Activated CD4-positive, CD25-positive, alpha-beta regulatory T cell treated with anti-CD3 and anti-CD28 coated beads, Interleukin-2, amount 50 U/mL, for 24 hours (primary cell): ENCODE data around the gene PTGDR2.

ENCODE experiments used
- ATAC-seq, 2 donors: fragments of 150-1000 bp; cut with Tn5 transposase; one replicate each; pipeline ENCODE4 v1.10.0; 2021; ENCODE audit warnings: mild to moderate bottlenecking in 1 of 2, moderate library complexity in 1 of 2

PTGDR2 gene

DNA sequence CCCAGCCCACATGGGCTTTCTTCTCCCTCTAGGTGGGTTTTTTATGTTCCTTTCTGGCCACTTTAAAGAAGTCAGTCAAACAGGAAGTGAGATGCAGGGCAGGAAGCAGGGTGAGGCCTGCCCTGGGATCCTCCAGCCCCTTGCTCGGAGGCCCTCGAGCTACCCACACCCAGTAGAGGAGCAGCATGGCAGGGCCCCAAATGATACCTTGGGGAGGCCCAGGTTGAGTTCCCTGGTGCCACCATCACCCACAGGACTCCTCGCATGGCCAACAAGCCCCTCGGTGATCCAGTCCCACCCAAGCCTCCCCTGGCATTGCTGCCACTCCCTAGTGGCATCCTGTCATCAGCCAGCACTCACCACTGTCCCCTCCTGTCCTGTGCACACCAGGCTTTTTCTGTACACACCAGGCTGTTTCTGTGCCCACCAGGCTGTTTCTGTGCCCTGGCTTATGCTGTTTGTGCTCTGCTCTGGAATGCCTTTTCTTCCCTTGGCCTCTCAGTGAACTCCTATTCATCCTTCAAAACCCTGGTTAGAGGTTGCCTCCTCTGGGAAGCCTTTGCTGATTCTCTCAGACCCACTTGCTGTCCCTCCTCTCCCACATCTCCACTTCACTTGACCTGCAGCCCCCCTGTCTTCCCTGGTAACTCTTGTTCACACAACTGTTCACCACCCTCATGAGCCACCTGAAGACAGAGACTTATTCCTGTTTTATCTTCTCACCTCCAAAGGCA is 3.1 kb upstream of the PTGDR2 start:
- ATAC-seq, result no peak

DNA sequence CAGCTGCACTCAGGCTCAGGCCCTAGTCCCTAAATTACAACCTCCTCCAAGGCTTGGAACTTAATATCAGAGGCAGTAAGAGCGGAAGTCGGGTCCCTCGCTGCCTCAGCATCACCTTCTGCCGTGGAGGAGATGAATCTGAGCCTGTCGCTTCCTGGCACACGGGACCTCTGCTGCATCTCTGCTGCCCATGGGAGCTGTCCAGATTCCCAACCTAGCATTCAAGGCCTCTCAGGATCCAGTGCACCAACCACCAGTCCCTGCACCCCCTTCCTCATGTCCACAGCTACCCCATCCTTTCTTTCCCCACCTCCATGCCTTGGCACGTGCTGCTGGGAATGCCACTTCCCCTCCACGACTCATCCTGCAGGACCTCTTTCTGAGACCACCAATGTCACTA is 2.5 kb upstream of the PTGDR2 start:
- no peak for ATAC-seq

DNA sequence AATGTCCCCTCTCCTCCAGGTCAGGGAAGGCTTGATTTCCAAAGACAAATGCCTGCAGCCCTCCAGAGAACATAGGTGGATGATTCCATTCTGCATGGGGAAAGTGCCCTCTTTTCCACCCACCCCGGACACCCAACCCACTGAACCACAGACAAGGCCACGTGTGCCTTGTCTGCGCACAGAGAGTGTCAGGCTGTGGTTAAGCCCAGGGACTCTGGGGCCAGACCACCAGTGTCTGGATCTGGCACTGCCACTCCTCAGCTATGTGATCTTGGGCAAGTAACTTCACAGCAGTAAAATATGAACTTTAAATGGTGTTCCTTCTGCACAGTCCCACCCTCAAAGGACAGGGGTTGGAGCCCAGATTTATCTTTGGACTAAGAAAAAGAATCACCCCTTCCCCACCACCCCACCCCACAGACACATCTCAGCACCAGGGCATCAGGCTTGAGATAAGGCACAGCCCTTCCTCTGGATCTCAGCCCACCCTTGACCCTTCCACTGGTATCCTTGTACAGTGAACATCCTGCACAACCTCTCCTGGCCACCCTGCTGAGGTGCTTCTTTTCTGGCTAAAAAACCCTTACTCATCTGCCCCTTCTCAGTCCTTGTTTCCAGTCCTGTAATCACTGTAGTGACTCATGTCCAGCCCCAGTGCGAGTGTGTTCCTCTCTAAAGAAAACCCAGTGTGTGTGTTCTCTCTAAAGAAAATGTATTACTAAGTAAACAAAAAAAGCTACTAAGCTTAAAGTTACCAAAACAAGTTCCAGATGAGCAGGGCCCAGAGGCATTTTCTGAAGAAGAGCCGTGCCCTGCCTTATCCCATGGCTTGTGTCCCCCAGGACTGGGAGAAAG is 1.9 kb upstream of the PTGDR2 start:
- no peak for ATAC-seq

DNA sequence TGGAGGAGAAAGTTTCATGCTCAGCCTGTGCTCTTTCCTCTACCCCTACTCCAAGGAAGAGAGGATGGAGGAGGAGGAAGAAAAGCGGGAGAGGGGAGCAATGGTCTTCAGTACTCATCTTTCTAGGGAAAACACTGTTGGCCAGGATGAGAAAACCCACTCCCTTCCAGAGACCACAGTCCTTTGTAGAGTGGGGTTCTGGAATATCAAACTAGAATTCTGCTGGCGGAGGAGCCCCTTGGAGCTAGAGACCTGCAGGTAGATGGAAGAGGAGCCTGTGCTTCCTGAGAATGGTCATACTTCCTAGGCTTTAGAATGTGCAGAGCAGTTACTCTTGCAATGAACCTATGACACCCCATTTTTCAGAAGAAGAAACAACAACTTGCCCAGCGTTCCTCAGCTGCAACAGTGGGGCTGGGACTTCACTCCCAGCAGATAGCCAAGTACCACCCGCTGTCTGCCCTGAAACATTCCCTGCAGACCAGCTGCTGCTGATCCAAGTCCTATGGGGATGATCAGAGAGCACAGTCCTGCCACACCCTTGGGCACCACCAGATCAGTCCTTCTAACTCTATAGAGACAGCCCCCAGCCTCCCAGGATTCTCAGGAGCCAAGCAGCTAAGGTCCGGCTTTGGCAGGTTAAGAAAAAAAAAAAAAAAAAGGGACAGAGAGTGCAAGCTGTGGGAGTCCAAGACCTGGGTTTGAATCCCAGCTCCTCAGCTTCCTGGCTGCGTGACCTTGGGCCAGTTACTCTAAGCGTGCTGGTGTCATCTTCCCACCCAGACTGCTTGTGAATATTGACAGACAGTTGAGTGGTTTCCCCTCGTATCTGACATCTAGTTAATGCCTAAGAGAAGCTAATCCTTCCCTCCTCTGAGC is 664 bp downstream of the PTGDR2 start:
- ATAC-seq, result no peak

DNA sequence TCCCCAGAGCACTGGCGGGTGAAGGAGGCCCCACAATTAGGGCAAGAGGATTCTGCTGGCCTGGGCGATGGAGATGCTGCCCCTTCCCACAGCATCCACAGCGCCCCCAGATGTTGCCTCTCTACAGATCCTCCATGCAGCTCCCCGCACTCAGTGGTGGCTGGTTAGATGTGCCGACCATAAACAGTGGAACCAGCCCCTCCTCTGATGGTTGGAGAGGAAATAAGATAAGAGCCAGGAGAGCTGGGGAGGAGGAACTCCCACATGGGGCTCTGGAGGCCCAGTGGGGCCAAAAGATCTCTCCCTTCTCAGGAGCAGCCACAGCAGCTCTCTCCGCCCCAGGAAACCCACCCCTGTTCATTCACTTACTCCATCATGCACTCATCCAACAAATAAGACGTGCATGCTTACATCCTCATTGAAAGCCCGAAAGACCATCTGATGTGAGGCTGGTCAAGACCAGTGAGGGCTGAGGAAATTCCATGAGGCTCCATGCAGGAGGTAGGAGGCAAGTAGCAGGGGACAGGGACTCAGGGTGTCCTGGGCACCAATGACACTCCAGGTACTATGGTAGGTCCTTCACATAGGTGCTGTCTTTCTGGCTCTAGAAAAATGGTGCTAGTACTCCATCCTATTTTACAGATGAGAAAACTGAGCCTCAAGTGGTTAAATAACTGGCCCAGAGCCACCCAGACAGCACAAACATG is 1.5 kb downstream of the PTGDR2 start:
- ATAC-seq, result no peak

DNA sequence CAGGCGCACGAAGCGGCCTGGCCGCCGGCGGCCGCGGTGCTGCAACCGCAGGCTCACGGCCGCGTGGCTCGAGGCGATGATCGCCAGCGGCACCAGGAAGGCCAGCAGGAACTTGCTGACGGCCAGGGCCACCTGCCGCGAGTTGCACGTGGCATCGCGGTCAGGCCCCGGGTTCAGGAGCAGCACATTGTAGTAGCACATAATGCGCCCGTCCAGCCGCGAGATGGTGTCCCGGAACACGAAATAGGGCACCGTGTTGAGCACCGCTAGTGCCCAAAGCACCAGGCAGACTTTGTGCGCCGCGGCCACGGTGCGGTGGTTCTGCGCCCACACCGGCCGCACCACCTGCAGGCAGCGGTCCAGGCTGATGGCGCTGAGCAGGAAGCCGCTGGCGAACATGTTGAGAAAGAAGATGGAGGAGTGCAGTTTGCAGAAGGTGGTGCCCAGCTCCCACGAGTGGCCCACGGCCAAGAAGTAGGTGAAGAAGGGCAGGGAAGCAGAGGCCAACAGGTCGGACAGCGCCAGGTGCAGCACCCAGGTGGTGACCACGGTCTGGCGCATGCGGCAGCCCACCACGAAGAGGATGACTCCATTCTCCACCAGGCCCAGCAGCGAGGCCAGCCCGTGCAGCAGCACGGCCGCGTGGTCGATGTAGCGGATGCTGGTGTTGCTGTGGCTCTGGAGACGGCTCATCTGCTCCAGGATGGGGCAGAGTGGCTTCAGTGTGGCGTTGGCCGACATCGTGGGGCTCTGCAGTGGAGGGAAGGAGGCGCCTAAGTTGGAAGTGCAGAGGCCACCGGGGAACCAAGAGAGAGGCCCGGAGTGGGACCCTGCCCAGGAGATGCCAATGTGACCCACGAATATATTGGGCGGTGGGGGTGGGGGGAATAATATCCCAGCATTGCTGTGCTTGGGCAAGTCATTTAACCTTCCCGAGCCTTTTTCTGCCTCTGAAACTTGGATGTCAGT is 2.5 kb downstream of the PTGDR2 start:
- no peak for ATAC-seq

DNA sequence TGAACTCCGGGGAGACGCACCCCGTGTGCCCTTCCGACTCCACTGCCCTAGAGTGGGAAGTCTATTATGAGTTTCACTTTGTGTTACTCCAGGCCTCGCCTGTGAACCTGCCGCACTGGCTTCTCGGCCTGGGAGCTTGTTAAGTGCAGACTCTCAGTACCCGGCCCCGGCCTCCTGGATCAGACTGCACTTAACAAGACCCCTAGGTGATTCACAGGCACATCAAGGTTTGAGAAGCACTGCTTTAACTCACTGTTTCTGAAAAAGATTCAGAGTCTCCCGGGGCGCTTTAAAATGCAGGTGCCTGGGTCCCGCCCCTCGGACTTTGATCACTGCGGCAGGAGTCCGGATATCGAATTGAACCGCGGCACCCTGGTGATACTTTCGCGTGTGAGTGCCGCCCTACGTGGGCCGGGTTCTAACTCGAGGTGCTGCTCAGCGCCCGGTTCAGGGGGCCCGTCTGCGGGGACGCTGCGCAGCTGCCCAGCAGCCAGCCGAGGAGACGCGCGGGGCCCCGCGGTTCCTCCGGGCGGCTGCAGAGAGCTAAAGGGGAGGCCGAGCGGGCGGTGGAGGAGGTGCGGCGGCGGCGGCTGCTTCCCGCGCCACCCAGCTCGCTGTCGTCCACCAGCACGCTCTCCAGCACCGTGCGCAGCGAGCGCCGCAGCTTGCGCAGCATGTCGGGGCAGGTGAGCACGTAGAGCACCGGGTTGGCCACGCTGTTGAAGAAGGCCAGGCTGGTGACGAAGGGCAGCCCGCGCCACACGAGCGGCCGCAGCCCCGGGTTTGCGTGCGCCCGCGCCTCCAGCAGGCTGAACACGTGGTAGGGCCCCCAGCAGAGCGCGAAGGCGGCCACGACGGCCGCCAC is 3.4 kb downstream of the PTGDR2 start:
- ATAC-seq, result no peak

DNA sequence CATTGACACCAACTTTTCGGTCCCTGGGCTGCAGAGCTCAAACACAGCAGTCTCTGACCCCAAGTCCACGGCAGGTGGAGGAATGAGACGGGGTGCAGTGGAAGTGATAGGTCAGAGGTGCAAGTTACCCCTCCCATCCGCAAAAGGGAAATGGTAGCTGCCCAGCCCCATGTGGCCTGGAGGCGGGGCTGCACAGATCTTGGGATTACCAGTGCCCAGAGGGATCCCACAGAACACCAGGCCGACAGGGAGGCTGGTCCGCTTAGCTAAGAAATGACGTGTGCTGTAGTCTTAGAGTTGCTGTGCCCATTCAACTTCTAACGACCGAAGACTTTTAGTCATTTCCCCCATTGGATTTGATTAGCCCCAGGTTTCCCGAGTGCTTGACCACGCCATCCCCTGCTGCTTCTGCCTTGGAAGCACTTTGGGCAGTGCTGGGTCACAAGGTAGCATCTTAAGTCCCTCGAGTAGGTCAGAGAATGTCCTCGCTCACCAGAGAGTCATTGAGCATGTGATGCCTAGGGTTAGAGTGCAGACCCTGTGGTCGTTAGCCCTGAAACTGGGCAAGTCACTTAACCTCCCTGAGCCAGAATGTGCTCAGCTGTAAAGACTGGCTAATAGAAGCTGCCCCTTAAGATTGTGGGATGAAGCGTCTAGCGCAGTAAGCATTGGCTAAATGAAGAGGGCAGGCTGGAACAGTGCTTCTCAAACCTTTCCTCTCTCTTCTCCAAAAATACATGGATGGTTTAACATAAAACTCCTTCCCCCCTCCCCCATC is 4.2 kb downstream of the PTGDR2 start:
- no peak for ATAC-seq

DNA sequence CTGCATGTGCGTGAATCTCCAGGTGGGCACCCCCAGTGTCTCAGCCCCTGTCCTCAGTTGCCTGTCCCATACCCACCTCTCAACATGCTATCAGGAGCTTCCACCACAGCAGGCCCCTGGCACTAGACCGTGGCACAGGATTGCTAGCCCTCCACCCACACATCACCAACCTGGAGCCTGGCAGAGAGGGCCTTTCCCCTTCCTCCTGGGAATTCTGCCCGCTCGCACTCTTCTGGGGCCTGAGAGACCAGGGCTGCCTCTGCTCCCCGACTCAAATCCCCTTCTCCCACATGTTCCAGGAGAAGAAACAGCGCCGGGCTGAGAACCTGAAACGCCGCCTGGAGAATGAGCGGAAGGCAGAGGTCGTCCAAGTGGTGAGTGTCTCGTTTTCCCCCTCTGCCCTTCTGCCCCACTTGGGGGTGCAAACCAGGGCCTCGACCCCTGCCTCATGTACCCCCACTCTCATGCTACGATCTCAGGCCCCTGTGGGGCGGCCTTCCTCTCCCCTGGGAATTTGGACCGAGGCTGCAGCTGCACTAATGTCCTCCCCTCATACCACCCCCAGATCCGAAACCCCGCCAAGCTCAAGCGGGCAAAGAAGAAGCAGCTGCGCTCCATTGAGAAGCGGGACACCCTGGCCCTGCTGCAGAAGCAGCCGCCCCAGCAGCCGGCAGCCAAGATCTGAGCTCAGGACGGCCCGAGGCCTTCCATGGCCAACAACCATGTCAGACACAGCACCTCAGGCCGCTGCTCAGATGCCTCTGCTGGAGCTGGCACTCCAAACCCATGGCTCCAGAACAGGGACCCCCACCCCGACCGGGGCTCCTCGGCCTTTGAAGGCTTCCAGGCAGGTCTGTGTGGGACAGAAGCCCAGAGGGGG is 5.9 kb downstream of the PTGDR2 start:
- no peak for ATAC-seq

DNA sequence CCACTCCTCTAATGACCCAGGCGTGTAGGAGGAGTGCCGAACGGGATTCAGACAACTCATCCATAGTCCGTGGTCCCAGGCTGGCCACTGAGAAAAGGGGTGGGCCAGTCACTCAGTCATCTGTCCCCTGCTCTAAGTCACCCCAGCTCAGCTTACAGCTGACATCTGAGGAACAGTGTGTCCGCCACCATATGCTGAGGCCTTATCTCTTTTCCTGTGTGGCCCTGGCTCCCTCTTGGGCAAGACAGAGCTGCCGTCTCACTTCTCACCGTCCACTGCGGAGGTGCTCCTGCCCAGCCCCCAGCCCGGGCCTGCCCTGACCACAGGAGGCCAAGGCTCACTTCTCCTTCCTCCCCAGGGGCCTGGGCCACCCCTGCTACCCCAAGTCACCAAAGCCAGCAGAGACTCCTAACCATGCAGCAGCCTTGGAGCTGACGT is 7.0 kb downstream of the PTGDR2 start:
- no peak for ATAC-seq

DNA sequence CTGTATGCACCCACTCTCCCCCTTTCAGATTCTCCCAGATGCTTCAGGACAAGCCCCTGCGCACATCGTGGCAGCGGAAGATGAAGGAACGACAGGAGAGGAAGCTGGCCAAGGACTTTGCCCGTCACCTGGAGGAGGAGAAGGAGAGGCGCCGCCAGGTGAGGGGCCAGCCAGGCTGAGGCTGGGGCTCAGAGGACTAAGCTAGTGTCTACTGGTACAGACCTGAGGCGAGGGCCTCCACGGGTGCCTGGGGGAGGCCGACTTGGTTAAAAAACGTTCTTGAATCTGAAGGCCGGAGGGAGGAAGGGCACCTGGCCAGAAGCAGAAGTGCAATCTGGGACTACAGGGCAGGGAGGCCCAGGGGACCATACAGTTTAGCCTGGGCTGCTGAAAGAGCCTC is 7.9 kb downstream of the PTGDR2 start:
- no peak for ATAC-seq

DNA sequence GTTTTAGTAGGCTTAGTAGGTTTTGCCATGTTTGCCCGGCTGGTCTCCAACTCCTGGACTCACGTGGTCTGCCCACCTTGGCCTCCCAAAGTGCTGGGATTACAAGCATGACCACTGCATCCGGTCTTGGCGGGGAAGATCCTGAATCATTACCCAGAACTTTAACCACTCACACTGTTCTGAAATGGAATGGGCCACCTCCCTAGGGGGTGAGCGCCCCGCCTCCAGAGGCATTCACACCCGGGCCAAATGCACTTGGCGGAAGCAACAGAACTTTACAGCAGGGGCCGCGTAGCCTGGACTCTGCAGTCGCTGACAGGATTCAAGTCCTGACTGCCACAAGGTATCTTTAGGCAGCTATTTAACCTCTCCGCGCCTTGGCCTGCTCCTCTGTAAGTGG is 8.5 kb downstream of the PTGDR2 start:
- no peak for ATAC-seq

DNA sequence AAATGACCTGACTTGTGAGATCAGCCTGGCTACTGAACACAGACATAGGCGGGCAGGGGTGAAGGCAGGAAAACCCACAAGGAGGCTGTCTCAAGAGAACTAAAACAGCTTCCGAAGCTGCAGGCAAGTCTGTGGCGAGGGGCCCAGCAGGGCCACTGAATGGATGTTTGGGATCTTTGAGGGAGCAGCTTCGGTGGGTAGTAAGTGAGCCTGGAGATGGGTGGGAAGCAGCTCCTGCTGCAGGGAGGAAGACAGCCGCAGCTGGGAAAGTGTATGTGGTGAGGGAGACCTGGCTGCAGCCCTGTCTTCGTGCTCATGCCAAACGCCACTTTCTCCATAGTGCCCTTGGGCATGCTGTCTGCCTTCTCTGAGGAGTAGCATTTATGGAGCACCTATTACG is 10.4 kb downstream of the PTGDR2 start:
- ATAC-seq, result no peak

DNA sequence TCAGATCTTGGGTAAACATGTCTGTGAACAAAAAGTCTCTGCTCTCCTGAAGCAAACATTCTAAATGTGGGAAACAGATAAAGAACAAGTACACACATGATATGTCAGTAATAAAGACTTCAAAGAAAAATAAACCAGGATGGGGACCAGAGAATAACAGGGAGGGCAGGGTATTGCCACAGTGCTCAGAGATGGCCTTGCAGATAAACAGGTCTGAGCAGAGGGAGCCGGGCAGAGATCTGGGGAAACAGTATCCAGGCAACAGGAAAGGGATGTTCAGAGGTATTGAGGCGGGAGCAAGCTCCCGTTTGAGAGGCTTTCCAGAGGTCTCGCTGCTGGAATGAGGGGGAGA is 10.9 kb downstream of the PTGDR2 start:
- no peak for ATAC-seq

DNA sequence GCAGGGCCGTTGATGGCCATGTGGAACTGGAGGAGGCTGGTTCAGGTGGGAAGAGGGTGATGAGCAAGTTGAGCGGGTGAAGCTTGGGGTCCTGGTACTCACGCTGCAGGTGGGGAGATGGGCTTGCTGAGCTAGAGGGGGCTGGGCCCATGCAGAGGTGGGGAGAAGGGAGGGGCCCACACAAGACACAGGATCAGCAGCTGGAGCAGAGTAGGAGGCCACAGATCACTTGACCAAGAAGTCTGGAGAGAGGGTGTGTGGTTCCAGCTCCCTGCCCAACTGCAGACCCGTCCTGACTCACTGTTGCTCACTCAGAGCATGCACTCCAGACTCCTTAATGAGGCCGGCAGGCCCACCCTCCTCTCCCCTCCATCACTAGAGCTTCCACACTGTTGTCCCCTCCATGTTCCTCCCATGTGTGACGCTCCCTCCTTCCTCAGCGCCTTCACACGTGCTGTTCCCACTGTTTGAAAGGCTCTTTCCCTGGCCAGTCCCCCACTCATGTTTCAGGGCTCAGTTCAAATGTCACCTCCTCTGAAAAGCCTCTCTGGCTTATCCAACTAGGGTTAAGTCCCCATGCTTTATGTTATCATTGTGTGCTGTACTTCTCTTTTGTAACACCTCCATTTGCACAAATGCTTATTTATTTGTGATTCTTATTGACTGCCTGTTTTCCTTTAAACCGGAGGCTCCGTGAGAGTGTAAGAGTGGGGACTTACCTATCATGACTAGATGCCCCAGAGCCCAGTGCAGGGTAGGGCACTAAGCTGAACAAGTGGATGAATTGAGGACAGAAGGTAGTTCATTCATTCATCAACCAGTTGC is 11.5 kb downstream of the PTGDR2 start:
- ATAC-seq, result no peak

DNA sequence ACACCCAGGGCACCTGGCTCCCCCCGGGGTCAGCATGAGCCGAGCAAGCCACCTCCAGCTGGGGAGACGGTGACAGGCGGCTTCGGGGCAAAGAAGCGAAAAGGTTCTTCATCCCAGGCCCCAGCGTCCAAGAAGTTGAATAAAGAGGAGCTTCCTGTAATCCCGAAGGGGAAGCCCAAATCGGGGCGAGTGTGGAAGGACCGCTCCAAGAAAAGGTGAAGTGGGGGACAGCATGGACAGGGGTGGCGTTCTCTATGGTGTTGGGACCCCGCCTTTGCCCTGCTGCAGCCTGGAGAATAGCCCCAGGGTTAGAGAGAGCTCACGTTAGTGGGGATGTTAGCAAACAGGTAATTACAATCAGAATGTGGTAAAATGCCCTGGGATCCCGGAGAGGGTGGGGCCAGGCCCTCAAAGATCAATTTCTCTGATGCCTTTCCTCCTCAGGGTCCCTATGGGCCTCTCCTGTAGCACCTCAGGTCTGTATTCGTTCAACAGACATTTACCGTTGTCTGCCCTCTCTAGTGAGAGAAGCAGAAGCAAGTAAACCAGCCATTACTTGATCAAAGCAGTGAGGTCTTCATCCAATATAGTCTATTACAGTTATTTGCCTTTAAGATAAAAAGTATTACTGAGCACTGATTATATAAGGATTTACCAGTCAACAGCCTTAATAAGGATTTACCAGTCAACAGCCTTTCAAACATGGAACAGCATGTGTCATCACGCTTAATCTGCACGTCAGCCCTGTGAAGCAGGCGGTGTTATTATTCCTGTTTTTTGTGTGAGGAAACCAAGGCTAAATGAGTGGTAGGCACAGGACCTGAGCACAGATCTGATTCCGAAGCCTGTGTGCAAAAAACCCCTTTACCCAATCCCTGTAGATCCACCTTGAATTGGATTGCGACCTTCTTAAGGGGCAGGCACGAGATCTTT is 12.8 kb downstream of the PTGDR2 start:
- ATAC-seq, result no peak
